T-helper 2 cell treated with Interferon-gamma antibody and Interleukin-4, amounts not matched to agents 100 ng/mL and 5 ng/mL, for 36 hours (primary cell): Measurements from ENCODE around the gene TRIM7. TPM values are rescaled to one million over a fixed set of nuclear protein-coding genes. Genes with fewer than 3 reads are reported as not detected.
"Not testable (repeated sequence)": the region's sequence is repeated elsewhere in the genome, so short reads cannot be mapped to it uniquely, and the experiment has no call there.

Experiments used
- intact Hi-C: fragments of 100-400 bp; cut with micrococcal nuclease; formaldehyde crosslinking; loops from one replicate; pipeline ENCODE4 v1.15.1; 2023
- total RNA-seq: library from RNA; stranded (reverse); gene quantifications from 2 replicates; pipeline ENCODE4 v1.2.3, GENCODE V29; 2022

Gene TRIM7
- total RNA-seq, 1 donor from 2014 or later = 0.66 TPM

- intact Hi-C loops = no loop called here
These were observed 10.3 kb downstream of the TRIM7 start for GRCh38 chr5:181194489-181195248.

DNA sequence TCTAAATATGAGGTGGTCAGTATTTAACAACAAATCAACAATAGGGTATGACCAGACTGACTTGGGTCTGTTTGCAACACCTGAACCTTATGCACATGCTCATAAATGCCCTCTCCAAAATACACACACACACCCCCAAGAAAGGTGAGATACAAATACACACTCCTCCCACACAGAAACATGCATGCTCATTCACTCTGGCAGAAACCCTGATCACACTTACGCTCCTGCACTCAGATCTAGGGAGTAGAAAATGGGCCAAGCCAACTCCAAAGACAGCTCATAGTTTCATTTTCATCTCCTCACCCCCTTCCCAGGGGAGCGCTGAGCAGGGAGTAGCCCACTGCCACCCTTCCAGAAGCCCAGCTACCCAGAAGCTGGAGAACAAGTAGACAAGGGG is 11.3 kb downstream of the TRIM7 start:
- intact Hi-C loops = no loop called here

DNA sequence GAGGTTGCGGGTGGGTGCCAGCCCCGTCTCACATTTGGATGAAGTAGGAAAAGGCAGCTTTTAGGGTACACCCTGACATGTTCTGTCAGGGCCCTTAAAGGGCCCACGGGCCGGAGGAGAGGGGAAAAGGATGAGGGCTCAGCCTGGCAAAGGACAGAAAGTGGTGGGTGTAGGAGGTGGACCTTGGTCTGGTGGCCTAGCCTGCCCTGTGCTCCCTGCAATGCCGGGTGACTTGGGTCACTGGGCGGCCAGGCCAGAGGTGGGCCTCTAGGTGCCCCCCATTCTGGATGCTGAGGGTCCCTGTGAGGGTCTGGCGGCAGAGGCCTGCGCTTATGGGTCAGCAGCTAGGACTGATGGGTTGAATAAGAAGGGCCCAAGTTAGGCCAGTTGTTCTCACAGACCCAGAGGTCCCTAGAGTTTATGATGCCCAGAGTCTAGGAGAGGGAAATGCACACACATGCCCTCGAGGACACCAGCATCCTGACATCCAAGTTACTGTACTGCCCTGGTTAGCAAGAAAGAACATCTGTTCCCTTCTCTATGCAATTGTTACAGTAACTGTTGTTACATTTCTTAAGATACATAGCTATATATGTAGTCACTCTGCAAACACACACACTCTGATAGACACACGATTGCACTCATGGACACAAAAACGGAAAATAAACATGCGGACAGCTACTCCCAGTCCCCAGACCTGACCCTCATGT is 12.5 kb downstream of the TRIM7 start:
- intact Hi-C loops = no loop called here

DNA sequence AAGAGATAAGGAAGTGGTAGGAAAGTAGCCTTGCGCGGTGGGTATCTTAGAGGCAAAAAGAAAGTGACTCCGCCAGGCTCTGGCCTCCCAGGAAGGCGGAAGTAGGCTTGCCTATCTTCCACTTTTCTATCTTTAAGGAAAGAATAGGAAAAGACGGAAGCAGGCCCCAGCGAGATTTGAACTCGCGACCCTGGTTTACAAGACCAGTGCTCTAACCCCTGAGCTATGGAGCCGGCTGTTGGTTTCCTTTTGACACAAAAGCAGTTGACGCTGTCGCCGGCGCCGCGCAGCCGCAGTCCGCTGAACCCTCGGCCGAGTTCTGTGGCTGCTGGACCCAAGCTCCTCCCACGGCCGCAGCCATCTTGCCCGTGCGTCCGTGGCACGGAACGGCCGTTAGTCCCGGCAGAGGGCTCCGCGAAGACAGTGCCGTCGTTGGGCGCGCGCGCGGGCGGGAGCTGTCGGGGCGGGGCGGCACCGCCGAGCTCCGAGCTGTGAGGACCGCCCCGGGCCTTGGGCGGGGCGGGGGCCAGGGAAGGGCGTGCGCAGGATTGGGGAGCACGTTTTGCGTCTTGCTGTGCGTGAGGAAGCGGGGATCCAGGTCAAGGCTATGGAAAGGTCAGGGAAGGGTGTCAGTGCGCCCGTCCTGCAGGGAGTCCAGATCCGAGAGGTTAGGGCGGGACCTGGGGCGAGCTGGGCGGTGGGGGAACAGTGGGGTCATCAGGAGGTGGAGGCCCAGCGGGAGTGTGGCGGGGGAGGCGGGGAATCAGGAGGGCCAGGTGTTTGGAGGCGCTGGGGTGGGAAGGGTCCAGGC is 13.3 kb downstream of the TRIM7 start:
- intact Hi-C loops = loop anchor here (1.0 to 2.0 kb wide), 6 partner anchors 16 to 70 kb away; partner anchors contain the start of gene TRIM52

- intact Hi-C loops = loop anchor here (1.0 to 2.0 kb wide), 6 partner anchors 16 to 70 kb away; partner anchors contain the start of gene TRIM52
These were observed 14.1 kb downstream of the TRIM7 start for GRCh38 chr5:181190711-181191525.

GRCh38 chr5:181189962-181190710 is 14.9 kb downstream of the TRIM7 start:
- intact Hi-C loops = loop anchor here (2.0 to 10.0 kb wide), 4 partner anchors 17 to 385 kb away; partner anchors contain the start of genes MGAT1 and ZFP62

- intact Hi-C loops = loop anchor here (2.0 to 10.0 kb wide), 3 partner anchors 17 to 385 kb away; partner anchors contain the start of genes MGAT1 and ZFP62
These were observed 15.5 kb downstream of the TRIM7 start for GRCh38 chr5:181189363-181189961.

DNA sequence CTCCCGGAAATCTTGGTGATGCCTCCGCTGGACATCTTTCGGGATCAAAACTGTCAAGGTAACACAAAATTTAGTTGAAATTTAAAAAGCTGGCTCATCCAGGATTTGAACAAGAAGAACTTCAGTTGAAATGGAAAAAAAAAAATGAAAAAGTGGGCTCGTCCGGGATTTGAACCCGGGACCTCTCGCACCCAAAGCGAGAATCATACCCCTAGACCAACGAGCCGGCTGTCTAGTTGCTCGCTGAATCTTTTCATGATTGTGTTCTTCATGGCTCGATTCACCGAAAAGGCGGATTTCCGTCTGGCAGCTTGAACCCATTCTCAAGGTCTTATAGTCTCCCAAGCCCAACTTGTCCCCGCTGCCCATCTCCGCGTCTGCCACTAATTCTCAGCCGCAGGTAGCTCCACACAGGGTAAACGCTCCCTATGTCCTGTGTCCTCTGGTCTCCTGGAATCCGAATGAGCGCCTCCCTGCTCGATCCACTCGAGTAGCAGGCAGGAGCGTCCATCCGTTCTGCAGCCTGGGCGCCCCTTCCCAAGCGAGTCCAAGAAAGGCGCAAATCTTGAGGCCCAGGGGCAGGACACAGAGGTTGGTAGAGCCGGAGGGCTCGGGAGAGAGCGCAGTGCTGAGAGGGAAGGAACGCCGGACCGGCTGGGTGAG is 16.2 kb downstream of the TRIM7 start:
- intact Hi-C loops = loop anchor here (2.0 to 10.0 kb wide), 3 partner anchors 16 to 384 kb away; partner anchors contain the start of genes MGAT1 and ZFP62

GRCh38 chr5:181187500-181188213 is 17.3 kb downstream of the TRIM7 start:
- intact Hi-C loops = loop anchor here (2.0 to 10.0 kb wide), 3 partner anchors 15 to 383 kb away; partner anchors contain the start of genes MGAT1 and ZFP62

DNA sequence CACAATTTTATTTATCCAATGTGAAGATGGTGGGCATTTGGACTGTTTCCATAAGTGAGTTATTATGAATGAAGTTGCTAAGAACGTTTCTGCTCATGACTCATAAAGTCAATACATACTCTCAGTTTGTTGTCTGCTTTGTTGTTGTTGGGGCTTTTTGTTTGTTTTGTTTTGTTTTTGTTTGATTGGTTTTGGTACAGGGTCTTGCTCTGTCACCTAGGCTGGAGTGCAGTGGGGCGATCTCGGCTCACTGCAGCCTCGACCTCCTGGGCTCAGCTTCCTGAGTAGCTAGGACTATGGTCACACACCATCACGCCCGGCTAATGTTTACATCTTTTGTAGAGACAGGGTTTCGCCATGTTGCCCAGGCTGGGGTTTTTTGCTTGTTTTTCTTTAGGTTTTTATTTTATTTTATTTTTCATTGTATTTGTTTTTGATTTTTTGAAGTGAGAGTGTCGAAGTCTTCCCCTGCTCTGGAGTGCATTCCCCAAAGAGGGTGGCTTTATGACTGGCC is 18.0 kb downstream of the TRIM7 start:
- intact Hi-C loops = loop anchor here (10.0 kb wide), 1 partner anchor 382 kb away; the partner anchor contains the start of gene MGAT1

DNA sequence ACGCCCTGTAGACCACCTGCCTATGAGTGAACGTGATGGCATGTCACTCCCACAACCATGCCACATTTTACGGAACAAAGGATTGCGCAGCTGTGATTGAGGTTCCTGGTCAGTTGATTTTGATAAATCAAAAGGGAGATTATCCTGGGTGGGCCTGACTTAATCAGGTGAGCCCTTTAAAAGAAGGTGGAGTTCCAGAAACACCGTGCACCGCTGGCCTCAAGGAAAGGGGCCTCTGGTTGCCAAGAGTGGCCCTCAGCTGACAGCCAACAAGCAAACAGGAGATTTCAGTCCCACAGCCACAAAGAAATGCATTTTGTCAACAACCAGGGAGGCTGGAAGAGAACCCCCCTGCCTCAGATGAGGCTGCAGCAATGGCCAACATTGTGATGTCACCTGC is 19.0 kb downstream of the TRIM7 start:
- intact Hi-C loops = loop anchor here (10.0 kb wide), 1 partner anchor 381 kb away; the partner anchor contains the start of gene MGAT1

DNA sequence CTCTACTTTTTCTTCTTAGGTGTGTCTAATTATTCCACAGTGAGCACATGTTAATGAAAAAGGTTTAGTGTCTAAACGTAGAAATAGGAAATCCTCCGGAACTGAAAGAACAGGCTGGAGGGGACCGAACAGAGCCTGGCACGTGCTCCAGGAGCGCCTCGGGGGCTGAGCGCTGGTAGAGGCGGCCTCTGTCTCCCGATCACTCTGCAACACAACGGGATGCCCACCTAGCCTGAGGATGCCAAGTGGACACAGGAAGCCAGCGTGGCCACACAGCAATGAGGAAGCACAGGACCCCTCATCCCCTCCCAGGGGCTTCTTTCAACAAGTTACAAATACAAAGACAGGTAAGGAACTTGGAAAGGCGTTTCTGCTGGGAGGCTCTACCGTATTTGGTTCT is 19.4 kb downstream of the TRIM7 start:
- intact Hi-C loops = loop anchor here (10.0 kb wide), 1 partner anchor 381 kb away; the partner anchor contains the start of gene MGAT1

GRCh38 chr5:181184845-181185216 is 20.2 kb downstream of the TRIM7 start:
- intact Hi-C loops = loop anchor here (1.0 to 10.0 kb wide), 2 partner anchors 12 to 380 kb away; partner anchors contain the start of gene MGAT1

DNA sequence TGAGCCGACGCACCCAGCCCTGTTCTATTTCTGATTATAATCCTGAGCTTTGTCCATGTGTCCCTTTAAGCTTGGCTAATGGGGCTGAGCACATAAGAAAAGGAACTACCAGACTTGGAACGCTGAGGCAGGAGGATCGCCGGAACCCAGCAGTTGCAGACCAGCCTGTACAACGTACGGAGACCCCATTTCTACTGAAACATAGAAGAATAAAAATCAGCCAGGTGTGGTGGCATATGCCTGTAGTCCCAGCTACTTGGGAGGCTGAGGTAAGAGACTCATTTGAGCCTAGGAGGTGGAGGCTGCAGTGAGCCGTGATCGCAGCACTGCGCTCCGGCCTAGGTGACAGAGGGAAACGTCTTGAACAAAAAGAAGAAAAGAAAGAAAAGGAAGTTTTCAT is 22.3 kb downstream of the TRIM7 start:
- intact Hi-C loops = loop anchor here (1.0 to 10.0 kb wide), 2 partner anchors 23 to 378 kb away; partner anchors contain the start of gene MGAT1

GRCh38 chr5:181181650-181182565 is 23.1 kb downstream of the TRIM7 start:
- intact Hi-C loops = loop anchor here (1.0 to 10.0 kb wide), 2 partner anchors 23 to 377 kb away; partner anchors contain the start of gene MGAT1

DNA sequence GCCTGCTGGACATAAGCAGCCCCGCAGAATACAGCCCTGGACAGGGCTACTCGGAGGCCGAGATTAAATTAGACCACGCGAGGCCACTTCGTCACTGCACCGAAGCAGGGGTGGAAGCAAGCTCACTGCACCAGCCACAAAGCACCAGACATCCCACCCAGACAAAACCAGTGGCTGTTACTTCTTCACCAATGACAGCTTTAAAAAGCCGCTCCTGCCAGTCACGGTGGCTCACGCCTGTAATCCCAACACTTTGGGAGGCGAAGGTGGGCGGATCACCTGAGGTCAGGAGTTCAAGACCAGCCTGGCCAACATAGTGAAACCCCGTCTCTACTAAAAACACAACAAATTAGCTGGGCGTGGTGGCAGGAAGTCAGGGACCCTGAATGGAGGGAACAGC is 27.4 kb downstream of the TRIM7 start:
- intact Hi-C loops = not testable (repeated sequence)
